Measurements from ENCODE around the gene UBXN11.

Gene UBXN11

GRCh38 chr1:26254404-26254803 is 52.0 kb downstream of the UBXN11 start:
- no peaks in the 10 kb centered on the region for H3K9me3 ChIP-seq
- no peaks in the 10 kb centered on the region for H3K27me3 ChIP-seq
- no peak for TF ChIP-seq Cebpa-rat (IDR thresholded peaks at IDR 0.05)
- H3K36me3 ChIP-seq = peaks cover 100% of the 10 kb centered on the region
- H3K4me3 ChIP-seq = no peak overlapping the region
- no peak overlapping the region for H3K9ac ChIP-seq
- peaks cover 65% of the 10 kb centered on the region for H4K20me1 ChIP-seq
- peaks cover 11% of the 10 kb centered on the region; the same call in 1 of the 2 replicates for H3K4me1 ChIP-seq
- no peak overlapping the region for H3K4me2 ChIP-seq
- H3K27ac ChIP-seq = no peak overlapping the region

GRCh38 chr1:26252718-26253117 is 53.7 kb downstream of the UBXN11 start:
- peaks cover 11% of the 10 kb centered on the region; the same call in 1 of the 2 replicates for H3K4me1 ChIP-seq
- H3K36me3 ChIP-seq = peaks cover 99% of the 10 kb centered on the region

GRCh38 chr1:26239936-26240335 is 66.5 kb downstream of the UBXN11 start:
- Histone ChIP-seq H3K9me3 (no peaks in the 10 kb centered on the region), H3K4me3 (no peak overlapping the region), H3K36me3 (peaks cover 68% of the 10 kb centered on the region), H3K4me1 (peaks cover 27% of the 10 kb centered on the region), H4K20me1 (peaks cover 97% of the 10 kb centered on the region), H3K9ac (no peak overlapping the region), H3K4me2 (no peak overlapping the region), H3K27ac (no peak overlapping the region), H3K27me3 (no peaks in the 10 kb centered on the region)
- TF ChIP-seq Cebpa-rat (IDR thresholded peaks at IDR 0.05) = no peak

More at GRCh38 chr1:26252718-26253117, 53.7 kb downstream of the UBXN11 start:
- Histone ChIP-seq H3K27ac (no peak overlapping the region), H3K9ac (no peak overlapping the region), H3K4me3 (no peak overlapping the region), H3K9me3 (no peaks in the 10 kb centered on the region), H4K20me1 (peaks cover 69% of the 10 kb centered on the region), H3K4me2 (no peak overlapping the region), H3K27me3 (no peaks in the 10 kb centered on the region)
- no peak for TF ChIP-seq Cebpa-rat (IDR thresholded peaks at IDR 0.05)

GRCh38 chr1:26237230-26237966 is 69.0 kb downstream of the UBXN11 start:
- peaks cover 34% of the 10 kb centered on the region for H3K4me1 ChIP-seq
- H3K27ac ChIP-seq = no peak overlapping the region
- no peak for TF ChIP-seq Cebpa-rat (IDR thresholded peaks at IDR 0.05)
- H3K4me2 ChIP-seq = peak overlapping the region; percentile 93
- no peak overlapping the region for H3K4me3 ChIP-seq
- H3K27me3 ChIP-seq = no peaks in the 10 kb centered on the region
- no peaks in the 10 kb centered on the region for H3K9me3 ChIP-seq
- H4K20me1 ChIP-seq = peaks cover 80% of the 10 kb centered on the region
- H3K36me3 ChIP-seq = peaks cover 43% of the 10 kb centered on the region
- H3K9ac ChIP-seq = no peak overlapping the region

GRCh38 chr1:26234644-26235370 is 71.6 kb downstream of the UBXN11 start:
- no peak for TF ChIP-seq Cebpa-rat (IDR thresholded peaks at IDR 0.05)
- Histone ChIP-seq H3K4me2 (peak overlapping the region; percentile 93), H3K27me3 (no peaks in the 10 kb centered on the region), H3K4me1 (peaks cover 34% of the 10 kb centered on the region), H3K4me3 (peak overlapping the region; percentile 84), H4K20me1 (peaks cover 55% of the 10 kb centered on the region), H3K27ac (peak overlapping the region; percentile 85), H3K36me3 (peaks cover 17% of the 10 kb centered on the region), H3K9ac (peak overlapping the region; percentile 89), H3K9me3 (no peaks in the 10 kb centered on the region)

GRCh38 chr1:26233903-26234643 is 72.4 kb downstream of the UBXN11 start, which contains the start of gene CEP85:
CEP85 (plus strand) TSS chr1:26234200; CDS start chr1:26239784, 5,584 bp downstream.
- Histone ChIP-seq H3K4me2 (peak within 1 kb of the TSS; percentile 93), H3K27ac (peak within 1 kb of the TSS; percentile 85), H3K36me3 (peaks cover 10% of the 10 kb centered on the region; the same call in 1 of the 2 replicates), H3K4me3 (peak within 1 kb of the TSS; percentile 84), H3K9me3 (no peaks in the 10 kb centered on the region), H3K4me1 (peaks cover 34% of the 10 kb centered on the region), H4K20me1 (peaks cover 48% of the 10 kb centered on the region), H3K27me3 (no peaks in the 10 kb centered on the region), H3K9ac (peak within 1 kb of the TSS; percentile 89)
- TF ChIP-seq Cebpa-rat (IDR thresholded peaks at IDR 0.05) = no peak
